GM18907 (cell line): ENCODE data around the gene ADCK1.
"Not testable (repeated sequence)": the region's sequence is repeated elsewhere in the genome, so short reads cannot be mapped to it uniquely, and the experiment has no call there.

Experiments
- ATAC-seq: cut with Tn5 transposase; IDR thresholded peaks from one replicate; pipeline ENCODE4 v1.9.1; 2021; ENCODE audit warnings: mild to moderate bottlenecking, moderate library complexity; ENCODE audit not compliant: unreplicated experiment

Gene ADCK1

GRCh38 chr14:77864085-77864484 lies 64.2 kb downstream of the ADCK1 start:
- ATAC-seq: no peak

- no peak for ATAC-seq
Observed at GRCh38 chr14:77864580-77864979, 64.7 kb downstream of the ADCK1 start.

- ATAC-seq: no peak
Observed at GRCh38 chr14:77865455-77865854, 65.5 kb downstream of the ADCK1 start.

- no peak for ATAC-seq
Observed at GRCh38 chr14:77866932-77867331, 67.0 kb downstream of the ADCK1 start.

GRCh38 chr14:77867476-77867875 lies 67.6 kb downstream of the ADCK1 start:
- ATAC-seq: no peak

- ATAC-seq: peak; percentile 46
Observed at GRCh38 chr14:77868552-77869285, 68.8 kb downstream of the ADCK1 start.

- peak; percentile 68 for ATAC-seq
Observed at GRCh38 chr14:77869340-77869739, 69.4 kb downstream of the ADCK1 start.

- ATAC-seq: no peak
Observed at GRCh38 chr14:77870646-77871045, 70.7 kb downstream of the ADCK1 start.

- no peak for ATAC-seq
Observed at GRCh38 chr14:77872152-77872551, 72.2 kb downstream of the ADCK1 start.

GRCh38 chr14:77872983-77873382 lies 73.1 kb downstream of the ADCK1 start:
- no peak for ATAC-seq

GRCh38 chr14:77878783-77879182 lies 78.9 kb downstream of the ADCK1 start:
- ATAC-seq: no peak

- ATAC-seq: no peak
Observed at GRCh38 chr14:77880056-77880455, 80.1 kb downstream of the ADCK1 start.

- ATAC-seq: no peak
Observed at GRCh38 chr14:77882098-77882497, 82.2 kb downstream of the ADCK1 start.

- ATAC-seq: no peak
Observed at GRCh38 chr14:77882636-77883035, 82.7 kb downstream of the ADCK1 start.

GRCh38 chr14:77883131-77883846 lies 83.4 kb downstream of the ADCK1 start:
- ATAC-seq: no peak

GRCh38 chr14:77883847-77884238 lies 83.9 kb downstream of the ADCK1 start:
- no peak for ATAC-seq

GRCh38 chr14:77885367-77885766 lies 85.5 kb downstream of the ADCK1 start:
- no peak for ATAC-seq

GRCh38 chr14:77886010-77886409 lies 86.1 kb downstream of the ADCK1 start:
- no peak for ATAC-seq

GRCh38 chr14:77888903-77889302 lies 89.0 kb downstream of the ADCK1 start:
- not testable (repeated sequence) for ATAC-seq

GRCh38 chr14:77889971-77890442 lies 90.1 kb downstream of the ADCK1 start:
- no peak for ATAC-seq

- no peak for ATAC-seq
Observed at GRCh38 chr14:77890873-77891272, 91.0 kb downstream of the ADCK1 start.

GRCh38 chr14:77892381-77892871 lies 92.5 kb downstream of the ADCK1 start:
- no peak for ATAC-seq
